Endothelial cell of umbilical vein (primary cell): ENCODE measurements around the gene CD200R1L. TPM values are rescaled to one million over a fixed set of nuclear protein-coding genes. Genes with fewer than 3 reads are reported as not detected.

ENCODE experiments used
- BruUV-seq: library from RNA; stranded (reverse); fragments of 400-500 nt; replicated peaks from 2 replicates; lab custom pipeline; 2021; lab: Mats Ljungman, UMichigan
- CTCF ChIA-PET: fragments of 300-600, 350-600 bp; sonication (Branson Sonifier 250); formaldehyde crosslinking; loops from one replicate; lab custom pipeline; 2021; ENCODE audit warnings: antibody characterized with exemption, inconsistent platforms; lab: Charles Lee
- POLR2A ChIA-PET: fragments of 300-600, 350-600 bp; sonication (Branson Sonifier 250); formaldehyde crosslinking; loops from one replicate; lab custom pipeline; 2021; ENCODE audit warnings: antibody characterized with exemption, inconsistent platforms; lab: Charles Lee
- DNase-seq: peaks from one replicate; pipeline ENCODE4 v3.0.0-alpha.2; 2011; ENCODE audit warnings: low read depth, low spot score
- FAIRE-seq: peaks from 2 replicates; lab custom pipeline; 2011; peaks lifted over from hg19 to GRCh38; lab: Jason Lieb, UNC
- H2AFZ ChIP-seq: 2 replicates; pipeline ENCODE4 v1.6.0; 2012; ENCODE audit warnings: low read depth, low read length, control low read depth, inconsistent platforms
- H3K27ac ChIP-seq: 2 replicates; pipeline ENCODE4 v1.5.1; 2011; ENCODE audit warnings: low read depth, mild to moderate bottlenecking, control low read depth, low read length, moderate library complexity; ENCODE audit not compliant: insufficient read depth
- H3K27me3 ChIP-seq, 2 experiments: 2 replicates each; pipeline versions ENCODE4 v1.6.0 to v1.6.1; 2011; ENCODE audit warnings: low read length in 2 of 2, mixed read lengths in 1 of 2; ENCODE audit not compliant: control insufficient read depth in 2 of 2, insufficient read depth in 2 of 2
- H3K36me3 ChIP-seq, 2 experiments: 2 replicates in 1 of 2; 3 replicates in 1 of 2; pipeline ENCODE4 v1.5.1; 2011; ENCODE audit warnings: low read length in 2 of 2, mild to moderate bottlenecking in 1 of 2, moderate library complexity in 1 of 2; ENCODE audit not compliant: control insufficient read depth in 2 of 2, insufficient read depth in 2 of 2; ENCODE audit errors: extremely low read depth in 1 of 2
- H3K4me1 ChIP-seq: 3 replicates; pipeline ENCODE4 v1.5.1; 2011; ENCODE audit warnings: mild to moderate bottlenecking, low read length; ENCODE audit not compliant: control insufficient read depth, insufficient read depth; ENCODE audit errors: extremely low read depth
- H3K4me2 ChIP-seq: 2 replicates; pipeline ENCODE4 v1.6.1; 2011; ENCODE audit warnings: low read length, control low read depth, mixed read lengths; ENCODE audit not compliant: insufficient read depth
- H3K4me3 ChIP-seq, 3 experiments: fragments of 200-600 bp in 1 of 3; sonication (generic), shearing (Covaris generic) in 1 of 3; replicated peaks in 1 of 3; 2 replicates each; pipeline ENCODE4 v1.5.1; 2011 to 2016; ENCODE audit warnings: control low read depth in 3 of 3, low read length in 3 of 3, mild to moderate bottlenecking in 2 of 3, inconsistent platforms in 1 of 3, low read depth in 1 of 3, moderate library complexity in 1 of 3; ENCODE audit not compliant: insufficient read depth in 1 of 3
- H3K79me2 ChIP-seq: 2 replicates; pipeline ENCODE4 v1.6.0; 2012; ENCODE audit warnings: low read length, inconsistent platforms; ENCODE audit not compliant: control insufficient read depth, insufficient read depth
- H3K9ac ChIP-seq: replicated peaks from 2 replicates; pipeline ENCODE3; 2011; ENCODE audit warnings: low read length, control low read depth; ENCODE audit not compliant: insufficient read depth; ENCODE audit errors: extremely low read depth
- H3K9me1 ChIP-seq: replicated peaks from 3 replicates; pipeline ENCODE4 v1.6.0; 2011; ENCODE audit warnings: mild to moderate bottlenecking, low read length; ENCODE audit not compliant: control insufficient read depth, insufficient read depth; ENCODE audit errors: extremely low read depth
- H3K9me3 ChIP-seq: replicated peaks from 2 replicates; pipeline ENCODE4 v1.5.1; 2012; ENCODE audit warnings: low read length, inconsistent platforms; ENCODE audit not compliant: control insufficient read depth, insufficient read depth
- H4K20me1 ChIP-seq: replicated peaks from 2 replicates; pipeline ENCODE3; 2011; ENCODE audit warnings: mild to moderate bottlenecking, low read length; ENCODE audit not compliant: control insufficient read depth, insufficient read depth; ENCODE audit errors: extremely low read depth
- EZH2 ChIP-seq: IDR thresholded peaks from 2 replicates; pipeline ENCODE4 v1.6.1; 2012; ENCODE audit warnings: borderline replicate concordance, low read depth, mild to moderate bottlenecking, moderate library complexity, low read length, inconsistent platforms; ENCODE audit not compliant: severe bottlenecking
- FOS ChIP-seq: IDR thresholded peaks from 2 replicates; pipeline ENCODE4 v1.6.1; 2011; ENCODE audit warnings: mild to moderate bottlenecking, low read length, moderate library complexity, borderline replicate concordance; ENCODE audit not compliant: insufficient read depth
- GATA2 ChIP-seq: IDR thresholded peaks from 2 replicates; pipeline ENCODE4 v1.7.0; 2011; ENCODE audit warnings: low read depth, mild to moderate bottlenecking, moderate library complexity, mixed read lengths, low read length; ENCODE audit not compliant: insufficient read length, insufficient read depth
- JUN ChIP-seq: IDR thresholded peaks from 2 replicates; pipeline ENCODE4 v1.6.1; 2011; ENCODE audit warnings: borderline replicate concordance, low read depth; ENCODE audit not compliant: insufficient read length, insufficient read depth
- MAX ChIP-seq: IDR thresholded peaks from 2 replicates; pipeline ENCODE4 v1.6.1; 2011; ENCODE audit not compliant: insufficient read depth, insufficient read length
- MYC ChIP-seq: IDR thresholded peaks from one replicate; pipeline ENCODE4 v1.6.1; 2011; ENCODE audit warnings: mild to moderate bottlenecking, low read depth, low read length
- POLR2A ChIP-seq: IDR thresholded peaks from 2 replicates; pipeline ENCODE4 v1.6.1; 2012; ENCODE audit warnings: low read depth, mild to moderate bottlenecking, control low read depth, low read length
- POLR2AphosphoS5 ChIP-seq: IDR thresholded peaks from 2 replicates; pipeline ENCODE4 v1.6.1; 2012; ENCODE audit warnings: low read depth, mild to moderate bottlenecking, control low read depth, low read length, moderate library complexity; ENCODE audit not compliant: insufficient read depth
- dilution Hi-C: fragments of 300-500 bp; cut with MboI; formaldehyde crosslinking; loops from one replicate; pipeline ENCODE4 v1.15.0; 2019; ENCODE audit warnings: low sequenced_read_pairs; ENCODE audit not compliant: extremely low pct_ligation_motif_present
- intact Hi-C: fragments of 100-400 bp; cut with micrococcal nuclease; formaldehyde crosslinking; loops from one replicate; pipeline ENCODE4 v1.10.0; 2022
- polyA plus RNA-seq, 4 experiments: library from polyadenylated mRNA; depleted of rRNA in 3 of 4; stranded (reverse) in 3 of 4; unstranded in 1 of 4; fragments of >200 nt; gene quantifications; 2 replicates each; pipeline versions ENCODE4 v1.2.1 to v1.2.3, GENCODE V29; 2011 to 2012; ENCODE audit warnings: missing spikeins in 1 of 4
- total RNA-seq: library from RNA; stranded (reverse); gene quantifications from 2 replicates; pipeline ENCODE4 v1.2.3, GENCODE V29; 2021
- TF ChIP-seq, protein P1 (sequence below), 2 donors: IDR thresholded peaks; 1 replicate in 1 of 2; 2 replicates in 1 of 2; pipeline ENCODE4 v1.5.1; 2011; ENCODE audit warnings: low read length in 2 of 2, mild to moderate bottlenecking in 2 of 2, moderate library complexity in 2 of 2, control low read depth in 1 of 2, inconsistent platforms in 1 of 2, low read depth in 1 of 2; ENCODE audit not compliant: insufficient read depth in 1 of 2; ENCODE audit errors: extremely low read depth in 1 of 2

Gene CD200R1L
- total and polyA plus RNA-seq, 2 donors (not counting 3 experiments of a cell fraction or from before 2014, with no cell fraction given): not detected

DNA sequence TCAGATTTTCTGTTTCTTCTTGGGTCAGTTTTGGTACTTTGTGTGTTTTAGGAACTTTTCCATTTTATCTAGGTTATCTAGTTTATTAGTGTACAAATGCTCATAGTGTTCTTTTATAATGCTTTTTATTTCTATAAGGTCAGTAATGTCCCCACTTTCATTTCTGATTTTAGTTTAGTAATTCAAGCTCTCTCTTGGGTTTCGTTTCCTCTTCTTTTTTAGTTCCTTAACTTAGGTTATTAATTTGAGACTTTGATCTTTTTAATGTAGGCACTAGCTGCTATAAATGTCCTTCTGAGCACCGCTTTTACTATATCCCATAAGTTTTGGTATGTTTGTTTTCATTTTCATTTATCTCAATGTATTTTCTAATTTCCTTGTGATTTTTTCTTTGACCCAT, 27.0 kb upstream of the CD200R1L start:
- Histone ChIP-seq H3K4me1 (no peaks in the 10 kb centered on the region), H3K79me2 (no peaks in the 10 kb centered on the region), H4K20me1 (no peaks in the 10 kb centered on the region), H3K27me3 (no peaks in the 10 kb centered on the region), H3K4me2 (no peak overlapping the region), H3K9me3 (no peaks in the 10 kb centered on the region), H3K9me1 (no peaks in the 10 kb centered on the region), H3K27ac (no peak overlapping the region), H3K36me3 (no peaks in the 10 kb centered on the region), H3K4me3 (no peak overlapping the region), H2AFZ (no peak overlapping the region), H3K9ac (no peak overlapping the region)
- BruUV-seq: no TSS peak
- no peak for TF ChIP-seq GATA2
- TF ChIP-seq, protein P1, sequence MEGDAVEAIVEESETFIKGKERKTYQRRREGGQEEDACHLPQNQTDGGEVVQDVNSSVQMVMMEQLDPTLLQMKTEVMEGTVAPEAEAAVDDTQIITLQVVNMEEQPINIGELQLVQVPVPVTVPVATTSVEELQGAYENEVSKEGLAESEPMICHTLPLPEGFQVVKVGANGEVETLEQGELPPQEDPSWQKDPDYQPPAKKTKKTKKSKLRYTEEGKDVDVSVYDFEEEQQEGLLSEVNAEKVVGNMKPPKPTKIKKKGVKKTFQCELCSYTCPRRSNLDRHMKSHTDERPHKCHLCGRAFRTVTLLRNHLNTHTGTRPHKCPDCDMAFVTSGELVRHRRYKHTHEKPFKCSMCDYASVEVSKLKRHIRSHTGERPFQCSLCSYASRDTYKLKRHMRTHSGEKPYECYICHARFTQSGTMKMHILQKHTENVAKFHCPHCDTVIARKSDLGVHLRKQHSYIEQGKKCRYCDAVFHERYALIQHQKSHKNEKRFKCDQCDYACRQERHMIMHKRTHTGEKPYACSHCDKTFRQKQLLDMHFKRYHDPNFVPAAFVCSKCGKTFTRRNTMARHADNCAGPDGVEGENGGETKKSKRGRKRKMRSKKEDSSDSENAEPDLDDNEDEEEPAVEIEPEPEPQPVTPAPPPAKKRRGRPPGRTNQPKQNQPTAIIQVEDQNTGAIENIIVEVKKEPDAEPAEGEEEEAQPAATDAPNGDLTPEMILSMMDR (IDR thresholded peaks at IDR 0.05; ENCODE audit: extremely low read depth in 1 of 2, insufficient read depth in 1 of 2, low read depth in 1 of 2, low read length in 2 of 2): no peak
- no peak for TF ChIP-seq MAX
- TF ChIP-seq JUN: no peak
- TF ChIP-seq POLR2AphosphoS5: no peak
- no peak for TF ChIP-seq MYC
- TF ChIP-seq POLR2A: no peak
- TF ChIP-seq EZH2: no peak
- TF ChIP-seq FOS: no peak
- ChIA-PET POLR2A (no interaction called here), CTCF (no interaction called here)
- DNase-seq: no peak
- dilution Hi-C loops: no loop called here
- intact Hi-C loops: no loop called here
- FAIRE-seq: no peak
